GM23338 (cell line): ENCODE measurements around the gene LGALS3. TPM values are rescaled to one million over a fixed set of nuclear protein-coding genes. Genes with fewer than 3 reads are reported as not detected.
A peak's percentile ranks its signal among the peaks of the same experiment; 100 is the strongest.

ENCODE experiments used
- ATAC-seq: fragments of 200-7000 bp; cut with Tn5 transposase; 3 replicates; pipeline ENCODE4 v1.9.1; 2020
- DNase-seq: peaks from one replicate; pipeline ENCODE4 v3.0.0-alpha.2; 2015; ENCODE audit warnings: low spot score
- H2AFZ ChIP-seq: fragments of 200-600 bp; sonication (generic); 2 replicates; pipeline ENCODE4 v1.8.0; 2016; ENCODE audit warnings: antibody characterized with exemption, mild to moderate bottlenecking, moderate library complexity
- H3F3A ChIP-seq: fragments of 200-600 bp; sonication (generic); replicated peaks from 2 replicates; pipeline ENCODE4 v1.8.0; 2017; ENCODE audit warnings: antibody characterized with exemption, mixed run types, low read depth
- H3K27ac ChIP-seq: fragments of 200-600 bp; sonication (generic); 2 replicates; pipeline ENCODE4 v1.6.1; 2016; ENCODE audit warnings: low read depth
- H3K27me3 ChIP-seq: fragments of 200-600 bp; sonication (generic); 2 replicates; pipeline ENCODE4 v1.8.0; 2016; ENCODE audit warnings: mild to moderate bottlenecking, mixed run types, moderate library complexity; ENCODE audit not compliant: insufficient read depth
- H3K36me3 ChIP-seq: fragments of 200-600 bp; sonication (generic); 2 replicates; pipeline ENCODE4 v1.8.0; 2016; ENCODE audit warnings: mild to moderate bottlenecking; ENCODE audit not compliant: insufficient read depth
- H3K4me1 ChIP-seq: fragments of 200-600 bp; sonication (generic); 2 replicates; pipeline ENCODE4 v1.8.0; 2016; ENCODE audit warnings: mild to moderate bottlenecking, moderate library complexity; ENCODE audit not compliant: insufficient read depth
- H3K4me2 ChIP-seq: fragments of 200-600 bp; sonication (generic); 2 replicates; pipeline ENCODE4 v1.7.1; 2017; ENCODE audit warnings: mixed run types
- H3K4me3 ChIP-seq: fragments of 200-600 bp; sonication (generic); 2 replicates; pipeline ENCODE4 v1.6.1; 2016; ENCODE audit warnings: mixed run types
- H3K79me2 ChIP-seq: fragments of 200-600 bp; sonication (generic); replicated peaks from 2 replicates; pipeline ENCODE4 v1.8.0; 2017; ENCODE audit warnings: mild to moderate bottlenecking; ENCODE audit not compliant: insufficient read depth
- H3K9me2 ChIP-seq: fragments of 200-600 bp; sonication (generic); 2 replicates; pipeline ENCODE4 v1.8.0; 2017; ENCODE audit not compliant: insufficient read depth
- H4K20me1 ChIP-seq: fragments of 200-600 bp; sonication (generic); replicated peaks from 2 replicates; pipeline ENCODE4 v1.8.0; 2017; ENCODE audit warnings: mild to moderate bottlenecking; ENCODE audit not compliant: insufficient read depth
- H3K27ac Mint-ChIP-seq: 2 replicates; pipeline ENCODE4 v1.8.0; 2020; ENCODE audit warnings: inconsistent platforms, mild to moderate bottlenecking, moderate library complexity, mixed read lengths
- H3K27me3 Mint-ChIP-seq: 3 replicates; pipeline ENCODE4 v1.8.0; 2022; ENCODE audit warnings: low read depth, mild to moderate bottlenecking, moderate library complexity, mixed read lengths, inconsistent platforms; ENCODE audit not compliant: insufficient read depth, poor library complexity
- H3K36me3 Mint-ChIP-seq: 3 replicates; pipeline ENCODE4 v1.8.0; 2021; ENCODE audit warnings: low read depth, mild to moderate bottlenecking, inconsistent platforms, moderate library complexity, mixed read lengths
- H3K4me1 Mint-ChIP-seq: 3 replicates; pipeline ENCODE4 v1.8.0; 2020; ENCODE audit warnings: mild to moderate bottlenecking, inconsistent platforms, mixed read lengths
- H3K4me3 Mint-ChIP-seq: 3 replicates; pipeline ENCODE4 v1.8.0; 2021; ENCODE audit warnings: moderate library complexity, mild to moderate bottlenecking, inconsistent platforms, mixed read lengths
- H3K9me3 Mint-ChIP-seq: 3 replicates; pipeline ENCODE4 v1.8.0; 2020; ENCODE audit warnings: moderate library complexity, mild to moderate bottlenecking, inconsistent platforms, mixed read lengths
- CREB1 ChIP-seq: fragments of 250-450 bp; sonication (Bioruptor Pico); IDR thresholded peaks from 2 replicates; pipeline ENCODE4 v1.5.0; 2020; ENCODE audit warnings: low read depth, mild to moderate bottlenecking, moderate library complexity
- ETS1 ChIP-seq: IDR thresholded peaks from 2 replicates; pipeline ENCODE4 v1.6.1; 2016; ENCODE audit warnings: antibody characterized with exemption
- EZH2 ChIP-seq: fragments of 200-600 bp; sonication (generic); IDR thresholded peaks from one replicate; pipeline ENCODE4 v1.8.0; 2017; ENCODE audit warnings: antibody characterized with exemption, mild to moderate bottlenecking, low read depth; ENCODE audit not compliant: unreplicated experiment
- EZH2phosphoT487 ChIP-seq: fragments of 200-600 bp; sonication (generic); IDR thresholded peaks from one replicate; pipeline ENCODE4 v1.8.1; 2018; ENCODE audit warnings: antibody characterized with exemption; ENCODE audit not compliant: unreplicated experiment
- ZNF114 ChIP-seq: fragments of 250-450 bp; sonication (Bioruptor Pico); IDR thresholded peaks from 2 replicates; pipeline ENCODE4 v1.5.0; 2020; ENCODE audit warnings: mild to moderate bottlenecking, moderate library complexity
- ZNF331 ChIP-seq: fragments of 250-450 bp; sonication (Bioruptor Pico); IDR thresholded peaks from 2 replicates; pipeline ENCODE4 v1.5.0; 2020; ENCODE audit warnings: low read depth, mild to moderate bottlenecking, moderate library complexity
- polyA plus RNA-seq: library from polyadenylated mRNA; unstranded; fragments of >200 nt; fragmentation: Nextera tagmentation; extraction: Ambion mirVana; gene quantifications from 2 replicates; pipeline ENCODE4 v1.2.1, GENCODE V29; 2016
- total RNA-seq: library from RNA; depleted of rRNA; stranded (reverse); fragments of >200 nt; shearing (Covaris generic); gene quantifications from 2 replicates; pipeline ENCODE4 v1.2.3, GENCODE V29; 2014
- TF ChIP-seq, protein P1 (sequence below): fragments of 250-450 bp; sonication (Bioruptor Pico); IDR thresholded peaks from 2 replicates; pipeline ENCODE4 v1.5.0; 2020; ENCODE audit warnings: mild to moderate bottlenecking, moderate library complexity

LGALS3 gene
- total and polyA plus RNA-seq, 2 experiments from 2014 or later = 7.2 to 10.9 TPM

- TF ChIP-seq ETS1 (no peak), EZH2 (no peak)
Observed at GRCh38 chr14:55101698-55102097, 27.4 kb upstream of the LGALS3 start (continued).

GRCh38 chr14:55102141-55102621 lies 26.9 kb upstream of the LGALS3 start:
- Histone ChIP-seq H3K4me2 (peak overlapping the region; percentile 24; the same call in 1 of the 2 replicates), H3K36me3 (no peaks in the 10 kb centered on the region), H4K20me1 (no peaks in the 10 kb centered on the region), H2AFZ (peak overlapping the region; percentile 38; the same call in 1 of the 2 replicates), H3K4me3 (no peak overlapping the region), H3K27me3 (no peaks in the 10 kb centered on the region), H3K27ac (no peak overlapping the region), H3K4me1 (peaks cover 20% of the 10 kb centered on the region), H3K9me2 (no peaks in the 10 kb centered on the region), H3K79me2 (no peaks in the 10 kb centered on the region), H3F3A (no peaks in the 10 kb centered on the region)
- peak; percentile 83 for ATAC-seq
- H3K27ac Mint-ChIP-seq = peak overlapping the region; percentile 91
- H3K4me1 Mint-ChIP-seq = peaks cover 28% of the 10 kb centered on the region
- H3K36me3 Mint-ChIP-seq = 0 out of 3 replicates have a peak, but pooled peaks cover 3% of the 10 kb centered on the region
- DNase-seq = peak; percentile 49
- 0 out of 3 replicates have a peak overlapping the region, but pooled peaks have one; percentile 42 for H3K4me3 Mint-ChIP-seq
- peaks cover 2% of the 10 kb centered on the region for H3K27me3 Mint-ChIP-seq
- TF ChIP-seq EZH2phosphoT487 = no peak
- no peak for TF ChIP-seq ETS1
- TF ChIP-seq, protein P1, sequence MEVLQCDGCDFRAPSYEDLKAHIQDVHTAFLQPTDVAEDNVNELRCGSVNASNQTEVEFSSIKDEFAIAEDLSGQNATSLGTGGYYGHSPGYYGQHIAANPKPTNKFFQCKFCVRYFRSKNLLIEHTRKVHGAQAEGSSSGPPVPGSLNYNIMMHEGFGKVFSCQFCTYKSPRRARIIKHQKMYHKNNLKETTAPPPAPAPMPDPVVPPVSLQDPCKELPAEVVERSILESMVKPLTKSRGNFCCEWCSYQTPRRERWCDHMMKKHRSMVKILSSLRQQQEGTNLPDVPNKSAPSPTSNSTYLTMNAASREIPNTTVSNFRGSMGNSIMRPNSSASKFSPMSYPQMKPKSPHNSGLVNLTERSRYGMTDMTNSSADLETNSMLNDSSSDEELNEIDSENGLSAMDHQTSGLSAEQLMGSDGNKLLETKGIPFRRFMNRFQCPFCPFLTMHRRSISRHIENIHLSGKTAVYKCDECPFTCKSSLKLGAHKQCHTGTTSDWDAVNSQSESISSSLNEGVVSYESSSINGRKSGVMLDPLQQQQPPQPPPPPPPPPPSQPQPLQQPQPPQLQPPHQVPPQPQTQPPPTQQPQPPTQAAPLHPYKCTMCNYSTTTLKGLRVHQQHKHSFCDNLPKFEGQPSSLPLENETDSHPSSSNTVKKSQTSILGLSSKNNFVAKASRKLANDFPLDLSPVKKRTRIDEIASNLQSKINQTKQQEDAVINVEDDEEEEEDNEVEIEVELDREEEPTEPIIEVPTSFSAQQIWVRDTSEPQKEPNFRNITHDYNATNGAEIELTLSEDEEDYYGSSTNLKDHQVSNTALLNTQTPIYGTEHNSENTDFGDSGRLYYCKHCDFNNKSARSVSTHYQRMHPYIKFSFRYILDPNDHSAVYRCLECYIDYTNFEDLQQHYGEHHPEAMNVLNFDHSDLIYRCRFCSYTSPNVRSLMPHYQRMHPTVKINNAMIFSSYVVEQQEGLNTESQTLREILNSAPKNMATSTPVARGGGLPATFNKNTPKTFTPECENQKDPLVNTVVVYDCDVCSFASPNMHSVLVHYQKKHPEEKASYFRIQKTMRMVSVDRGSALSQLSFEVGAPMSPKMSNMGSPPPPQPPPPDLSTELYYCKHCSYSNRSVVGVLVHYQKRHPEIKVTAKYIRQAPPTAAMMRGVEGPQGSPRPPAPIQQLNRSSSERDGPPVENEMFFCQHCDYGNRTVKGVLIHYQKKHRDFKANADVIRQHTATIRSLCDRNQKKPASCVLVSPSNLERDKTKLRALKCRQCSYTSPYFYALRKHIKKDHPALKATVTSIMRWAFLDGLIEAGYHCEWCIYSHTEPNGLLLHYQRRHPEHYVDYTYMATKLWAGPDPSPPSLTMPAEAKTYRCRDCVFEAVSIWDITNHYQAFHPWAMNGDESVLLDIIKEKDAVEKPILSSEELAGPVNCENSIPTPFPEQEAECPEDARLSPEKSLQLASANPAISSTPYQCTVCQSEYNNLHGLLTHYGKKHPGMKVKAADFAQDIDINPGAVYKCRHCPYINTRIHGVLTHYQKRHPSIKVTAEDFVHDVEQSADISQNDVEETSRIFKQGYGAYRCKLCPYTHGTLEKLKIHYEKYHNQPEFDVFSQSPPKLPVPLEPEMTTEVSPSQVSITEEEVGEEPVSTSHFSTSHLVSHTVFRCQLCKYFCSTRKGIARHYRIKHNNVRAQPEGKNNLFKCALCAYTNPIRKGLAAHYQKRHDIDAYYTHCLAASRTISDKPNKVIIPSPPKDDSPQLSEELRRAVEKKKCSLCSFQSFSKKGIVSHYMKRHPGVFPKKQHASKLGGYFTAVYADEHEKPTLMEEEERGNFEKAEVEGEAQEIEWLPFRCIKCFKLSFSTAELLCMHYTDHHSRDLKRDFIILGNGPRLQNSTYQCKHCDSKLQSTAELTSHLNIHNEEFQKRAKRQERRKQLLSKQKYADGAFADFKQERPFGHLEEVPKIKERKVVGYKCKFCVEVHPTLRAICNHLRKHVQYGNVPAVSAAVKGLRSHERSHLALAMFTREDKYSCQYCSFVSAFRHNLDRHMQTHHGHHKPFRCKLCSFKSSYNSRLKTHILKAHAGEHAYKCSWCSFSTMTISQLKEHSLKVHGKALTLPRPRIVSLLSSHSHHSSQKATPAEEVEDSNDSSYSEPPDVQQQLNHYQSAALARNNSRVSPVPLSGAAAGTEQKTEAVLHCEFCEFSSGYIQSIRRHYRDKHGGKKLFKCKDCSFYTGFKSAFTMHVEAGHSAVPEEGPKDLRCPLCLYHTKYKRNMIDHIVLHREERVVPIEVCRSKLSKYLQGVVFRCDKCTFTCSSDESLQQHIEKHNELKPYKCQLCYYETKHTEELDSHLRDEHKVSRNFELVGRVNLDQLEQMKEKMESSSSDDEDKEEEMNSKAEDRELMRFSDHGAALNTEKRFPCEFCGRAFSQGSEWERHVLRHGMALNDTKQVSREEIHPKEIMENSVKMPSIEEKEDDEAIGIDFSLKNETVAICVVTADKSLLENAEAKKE (CRISPR knock-in tag) = no peak
- no peak for TF ChIP-seq ZNF331 (CRISPR knock-in tag)
- TF ChIP-seq CREB1 (CRISPR knock-in tag) = no peak
- TF ChIP-seq ZNF114 (CRISPR knock-in tag) = no peak
- H3K9me3 Mint-ChIP-seq = peaks cover 3% of the 10 kb centered on the region; the same call in 1 of the 3 replicates
